GM08714 (cell line): ENCODE results near the gene EEF1AKMT4.

Experiments used
- H3K4me3 ChIP-seq: fragments of 200-500 bp; sonication (Bioruptor generic); 2 replicates; pipeline ENCODE4 v1.5.1; 2014; ENCODE audit warnings: mild to moderate bottlenecking, low read length, inconsistent platforms
- ZNF274 ChIP-seq: IDR thresholded peaks from 2 replicates; pipeline ENCODE4 v1.6.1; 2012; ENCODE audit warnings: mild to moderate bottlenecking, low read depth, low read length

The EEF1AKMT4 gene

DNA sequence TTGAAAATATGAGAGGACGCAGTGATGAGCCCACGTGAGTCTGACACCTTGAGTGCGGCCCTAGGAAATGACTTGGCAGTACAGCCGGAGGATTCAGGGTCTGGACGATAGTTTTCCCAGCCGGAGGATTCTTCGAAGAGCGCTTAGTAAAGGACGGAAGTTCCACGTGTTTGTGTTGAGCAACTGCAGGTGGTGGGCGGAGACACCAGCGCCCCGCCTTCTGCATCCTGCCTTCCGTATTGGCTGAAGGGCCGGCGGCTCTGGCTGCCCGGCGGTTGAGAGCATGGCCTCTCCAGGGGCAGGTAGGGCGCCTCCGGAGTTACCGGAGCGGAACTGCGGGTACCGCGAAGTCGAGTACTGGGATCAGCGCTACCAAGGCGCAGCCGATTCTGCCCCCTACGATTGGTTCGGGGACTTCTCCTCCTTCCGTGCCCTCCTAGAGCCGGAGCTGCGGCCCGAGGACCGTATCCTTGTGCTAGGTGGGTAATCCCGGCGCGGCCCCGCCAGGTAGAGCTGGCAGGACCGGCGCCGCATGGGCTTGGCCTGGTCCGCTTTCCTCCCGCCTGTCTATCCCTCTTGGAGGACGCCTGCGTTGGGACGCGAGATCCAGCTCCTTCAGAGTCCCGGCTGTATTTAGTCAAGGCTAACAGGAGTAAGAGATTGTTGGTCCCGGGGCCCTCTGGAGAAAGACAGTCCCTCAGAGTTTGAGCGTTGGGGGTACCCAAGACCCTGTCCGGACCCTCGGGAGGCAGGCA lies at the start of gene EEF1AKMT4:
Gene EEF1AKMT4 (plus strand): TSS at position 261 of the 755 bp plus-strand sequence. CDS start 23 bp downstream, at position 284.
- H3K4me3 ChIP-seq = peak within 1 kb of the TSS; percentile 98
- no peak for TF ChIP-seq ZNF274

DNA sequence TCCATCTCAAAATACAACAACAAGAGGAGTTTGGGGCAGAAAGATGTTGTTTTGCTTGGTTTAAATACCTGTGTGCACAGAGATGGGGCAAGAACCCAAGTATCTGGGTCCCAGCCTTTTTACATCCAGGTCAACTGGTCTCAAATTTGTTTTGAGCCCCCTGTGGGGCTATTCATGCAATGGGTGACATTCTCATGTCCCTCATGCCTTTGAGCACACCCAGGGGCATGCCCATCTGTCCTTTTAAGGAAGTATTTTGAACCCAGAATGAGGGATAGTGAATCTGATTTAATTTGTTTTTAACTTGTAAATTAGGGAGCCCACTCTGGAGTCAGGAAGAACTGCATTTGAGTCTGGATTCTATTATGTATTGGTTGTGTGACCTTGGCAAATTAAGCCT lies 48.6 kb upstream of the EEF1AKMT4 start:
- no peak for TF ChIP-seq ZNF274

DNA sequence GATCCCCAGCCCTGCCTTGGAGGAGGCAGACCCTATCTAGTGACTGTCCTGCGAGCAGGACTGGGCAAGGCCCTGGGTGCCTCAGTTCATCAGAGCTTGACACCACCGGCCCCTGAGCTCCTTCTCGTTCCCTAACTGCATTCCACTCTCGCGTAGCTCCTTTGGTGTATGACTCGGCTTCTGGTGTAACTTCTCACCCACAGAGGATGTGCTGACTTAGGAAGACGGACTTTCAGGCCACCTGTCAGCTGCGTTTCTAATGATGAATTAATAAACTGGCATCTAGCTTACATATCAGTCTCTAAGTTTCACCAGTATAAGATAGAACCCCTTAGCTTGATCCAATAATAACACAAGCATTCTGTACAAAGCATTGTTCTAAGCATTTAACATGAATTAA lies 45.9 kb upstream of the EEF1AKMT4 start:
- no peak overlapping the region for H3K4me3 ChIP-seq
- TF ChIP-seq ZNF274 = no peak

More for the DNA sequence above, 48.6 kb upstream of the EEF1AKMT4 start:
- H3K4me3 ChIP-seq = no peak overlapping the region

DNA sequence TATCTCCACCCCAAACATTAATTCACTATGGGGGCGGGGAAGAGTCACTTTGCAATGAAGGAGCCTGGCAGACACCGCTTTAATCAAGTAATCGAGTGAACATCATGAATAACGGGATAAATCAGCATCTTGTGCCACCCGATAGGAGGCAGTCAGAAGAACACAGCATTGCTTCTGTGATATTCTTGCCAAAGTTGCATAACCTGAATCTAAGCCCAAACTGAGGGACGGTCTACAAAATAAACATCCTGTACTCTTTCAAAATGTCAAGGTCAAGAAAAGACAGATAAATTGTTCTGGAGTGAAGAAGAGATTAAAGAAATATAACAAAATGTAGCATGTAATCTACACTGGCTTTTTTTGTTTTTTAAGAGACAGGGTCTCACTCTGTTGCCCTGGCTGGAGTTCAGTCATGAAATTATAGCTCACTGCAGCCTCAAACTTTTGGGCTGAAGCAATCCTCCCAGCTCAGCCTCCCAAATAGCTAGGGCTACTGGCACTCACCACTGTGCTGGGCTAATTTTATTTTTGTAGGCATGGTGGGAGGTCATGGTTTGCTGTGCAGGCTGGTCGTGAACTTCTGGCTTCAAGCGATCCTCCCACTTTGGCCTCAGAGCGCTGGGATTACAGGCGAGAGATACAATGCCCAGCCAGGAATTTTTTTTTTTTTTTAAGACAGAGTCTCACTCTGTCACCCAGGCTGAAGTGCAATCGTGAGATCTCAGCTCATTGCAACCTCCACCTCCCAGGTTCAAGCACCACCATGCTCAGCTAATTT lies 40.1 kb upstream of the EEF1AKMT4 start:
- no peak for TF ChIP-seq ZNF274
- no peak overlapping the region for H3K4me3 ChIP-seq

DNA sequence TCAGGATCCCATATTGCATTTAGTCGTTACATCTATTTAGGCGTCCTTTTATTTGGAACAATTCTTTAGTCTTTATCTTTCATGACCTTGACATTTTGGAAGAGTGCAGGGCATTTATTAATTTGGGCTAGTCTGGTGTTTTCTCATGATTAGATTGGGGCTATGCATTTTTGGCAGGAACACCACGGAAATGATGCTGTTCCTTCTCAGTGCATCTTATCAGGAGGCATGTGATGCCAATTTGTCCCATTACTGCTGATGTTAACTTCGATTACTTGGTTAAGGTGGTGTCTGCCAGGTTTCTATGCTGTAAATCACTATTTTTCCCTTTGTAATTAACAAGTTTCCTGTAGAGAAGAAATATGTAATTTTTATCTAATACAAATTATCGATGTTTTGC lies 38.2 kb upstream of the EEF1AKMT4 start:
- TF ChIP-seq ZNF274 = no peak
- no peak overlapping the region for H3K4me3 ChIP-seq

DNA sequence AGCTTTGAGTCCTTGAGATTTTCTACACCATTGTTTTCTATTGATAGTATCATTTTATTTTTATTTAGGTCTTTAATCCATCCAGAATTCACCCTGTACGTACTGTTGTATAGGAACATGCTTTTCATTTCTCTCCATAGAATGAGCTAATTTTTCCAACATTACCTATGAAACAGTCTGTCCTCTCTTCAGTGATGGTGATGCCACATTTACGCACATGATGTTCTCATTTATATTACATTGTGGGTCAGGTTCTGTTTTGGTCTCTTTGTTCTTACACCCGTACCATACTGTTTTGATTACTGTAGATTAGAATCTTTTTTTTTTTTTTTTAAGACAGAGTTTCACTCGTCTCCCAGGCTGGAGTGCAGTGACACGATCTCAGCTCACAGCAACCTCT lies 37.8 kb upstream of the EEF1AKMT4 start:
- H3K4me3 ChIP-seq = no peak overlapping the region
- TF ChIP-seq ZNF274 = no peak

DNA sequence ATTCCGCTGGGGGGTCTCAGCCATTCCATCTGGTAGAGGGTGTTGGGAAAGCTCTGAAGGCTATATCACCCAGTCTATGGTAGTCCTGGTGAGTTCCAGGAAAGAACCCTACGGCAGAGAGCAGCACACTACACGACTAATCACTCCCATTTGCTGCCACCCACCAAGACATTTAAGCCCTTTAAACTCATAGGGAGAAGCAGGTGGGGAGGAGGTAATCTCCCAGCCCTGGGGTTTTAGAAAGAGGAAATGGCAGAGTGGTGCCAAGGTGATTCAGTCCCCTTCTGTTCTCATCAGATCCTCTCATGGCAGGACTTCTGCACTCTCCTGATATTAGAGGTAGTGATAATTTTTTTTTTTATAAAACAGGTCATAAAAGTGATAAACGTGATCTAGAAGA lies 30.7 kb upstream of the EEF1AKMT4 start:
- TF ChIP-seq ZNF274 = no peak
- H3K4me3 ChIP-seq = no peak overlapping the region

DNA sequence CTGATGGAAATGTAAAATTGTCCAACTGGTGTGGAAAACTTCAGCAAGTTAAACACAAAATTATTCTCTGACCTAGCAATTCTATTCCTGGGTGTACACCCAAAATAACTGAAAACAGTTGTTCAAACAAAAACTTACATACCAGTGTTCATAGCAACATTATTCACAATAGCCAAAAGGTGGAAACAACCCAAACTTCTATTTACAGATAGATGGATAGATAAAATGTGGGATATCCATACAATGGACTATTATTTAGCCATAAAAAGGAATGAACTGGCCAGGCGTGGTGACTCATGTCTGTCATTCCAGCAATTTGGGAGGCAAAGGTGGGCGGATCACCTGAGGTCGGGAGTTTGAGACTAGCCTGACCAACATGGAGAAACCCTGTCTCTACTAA lies 27.0 kb upstream of the EEF1AKMT4 start:
- H3K4me3 ChIP-seq = no peak overlapping the region
- TF ChIP-seq ZNF274 = no peak

DNA sequence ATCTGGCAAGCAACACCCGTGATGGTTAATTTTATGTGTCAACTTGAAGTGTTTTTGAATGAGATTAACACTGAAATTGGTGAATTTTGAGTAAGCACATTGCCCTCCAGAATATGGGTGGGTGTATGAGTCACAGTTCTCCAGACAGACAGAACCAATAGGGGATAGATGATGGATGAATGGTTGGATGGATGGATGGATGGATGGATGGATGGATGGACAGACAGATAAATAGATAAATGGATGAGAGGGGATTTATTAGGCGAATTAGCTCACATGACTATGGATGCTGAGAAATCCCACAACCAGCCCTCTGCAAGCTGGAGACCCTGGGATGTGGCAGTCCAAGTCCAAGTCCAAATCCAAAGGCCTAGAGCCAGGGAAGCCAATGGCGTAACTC lies 25.5 kb upstream of the EEF1AKMT4 start:
- no peak for TF ChIP-seq ZNF274

DNA sequence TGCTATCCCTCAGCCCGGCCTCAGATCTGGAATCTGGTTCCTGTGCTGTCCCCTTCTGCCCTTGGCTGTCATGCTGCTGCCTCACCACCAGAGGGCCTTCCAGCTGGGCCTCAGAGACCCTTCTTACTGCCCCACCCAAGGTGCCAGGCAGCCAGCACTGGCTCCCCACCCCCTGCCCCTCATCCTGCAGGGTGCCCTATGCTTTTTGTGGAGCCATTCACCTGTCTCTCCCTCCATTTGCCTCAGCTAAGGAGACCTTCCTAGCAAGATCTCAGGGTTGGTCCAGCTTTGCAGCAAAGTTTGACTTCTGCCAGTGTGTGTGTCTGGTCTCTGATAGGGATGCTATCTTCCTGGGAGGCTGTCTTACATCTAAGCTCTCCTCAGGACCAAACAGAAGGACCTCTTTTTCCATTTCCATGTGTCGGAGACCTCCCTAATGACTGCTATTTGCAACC lies 22.0 kb upstream of the EEF1AKMT4 start:
- no peak for TF ChIP-seq ZNF274
- no peak overlapping the region for H3K4me3 ChIP-seq

More for the DNA sequence above, 25.5 kb upstream of the EEF1AKMT4 start:
- no peak overlapping the region for H3K4me3 ChIP-seq

DNA sequence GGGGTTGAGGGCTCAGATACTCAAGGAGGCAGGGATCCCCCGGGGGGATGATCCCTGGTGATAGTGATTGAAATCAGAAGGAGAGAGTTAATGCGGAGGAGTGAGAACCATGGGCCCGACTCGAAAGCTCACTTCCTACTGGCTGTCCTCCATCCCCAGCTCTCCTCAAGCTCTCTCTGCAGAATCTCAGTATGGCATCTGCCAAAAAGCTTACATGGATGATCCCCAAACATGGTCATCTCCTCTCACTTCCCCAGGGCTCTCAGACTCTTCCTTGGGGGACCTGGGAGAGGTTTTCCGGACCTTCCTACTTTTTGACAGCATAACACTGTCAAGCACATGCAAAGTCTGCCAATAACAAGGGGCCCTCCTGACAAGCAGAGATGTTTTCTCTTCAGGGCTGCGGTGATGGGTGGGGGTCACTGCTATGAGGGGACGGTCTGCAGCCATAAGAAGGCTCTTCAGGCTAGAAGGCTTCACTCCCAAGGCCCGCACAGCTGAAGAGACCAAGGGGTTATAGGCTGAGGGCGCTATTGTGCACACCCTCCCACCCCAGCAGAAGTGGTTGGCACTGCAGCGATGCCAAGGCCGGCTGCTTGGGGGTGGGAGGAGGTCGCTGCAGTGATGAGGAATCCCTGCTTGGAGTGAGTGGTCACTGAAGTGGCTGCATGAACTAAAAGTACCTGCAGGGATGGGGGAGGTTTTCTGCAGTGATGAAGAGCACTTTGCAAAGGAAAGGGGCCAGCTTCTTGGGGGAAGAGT lies 20.9 kb upstream of the EEF1AKMT4 start:
- TF ChIP-seq ZNF274 = no peak
- H3K4me3 ChIP-seq = no peak overlapping the region

DNA sequence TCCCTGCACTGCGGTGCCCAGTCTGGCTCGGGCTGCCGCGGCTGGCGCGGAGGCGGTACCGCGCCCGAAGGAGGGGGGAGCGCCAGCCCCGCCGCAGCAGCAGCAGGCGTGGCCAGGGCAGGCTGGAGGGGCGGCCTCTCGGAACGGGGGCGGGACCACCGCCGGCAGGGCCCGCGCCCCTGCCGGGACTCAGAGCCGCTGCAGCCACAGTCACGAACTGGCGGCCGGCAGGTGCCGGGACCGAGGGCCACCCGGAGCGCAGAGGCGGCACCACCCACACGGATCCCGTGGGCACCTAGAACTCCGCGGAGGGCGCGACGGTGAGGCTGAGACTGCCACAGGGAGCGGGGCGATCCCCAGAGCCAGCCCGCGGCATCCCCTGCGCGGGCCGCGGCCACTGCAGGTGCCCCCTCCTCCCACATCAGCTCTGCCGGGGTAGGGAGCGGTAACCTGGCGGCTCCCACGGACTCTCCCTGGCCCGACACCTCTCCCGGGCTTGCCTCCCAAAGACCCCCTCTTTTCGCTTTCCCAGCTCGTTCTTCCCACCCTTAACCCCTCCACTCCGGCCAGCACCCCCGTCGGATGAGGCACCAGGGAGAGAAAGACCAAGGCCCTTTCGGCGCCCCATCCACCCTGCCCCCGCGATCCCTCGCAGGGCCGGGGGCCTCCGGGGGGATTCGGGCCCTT lies 19.9 kb upstream of the EEF1AKMT4 start, which contains the start of gene VWA5B2:
Gene VWA5B2 (plus strand): TSS at position 192 of the 687 bp plus-strand sequence. CDS start 944 bp downstream, outside the sequence.
- H3K4me3 ChIP-seq = peak within 1 kb of the TSS; percentile 41; the same call in 1 of the 2 replicates
- TF ChIP-seq ZNF274 = no peak

DNA sequence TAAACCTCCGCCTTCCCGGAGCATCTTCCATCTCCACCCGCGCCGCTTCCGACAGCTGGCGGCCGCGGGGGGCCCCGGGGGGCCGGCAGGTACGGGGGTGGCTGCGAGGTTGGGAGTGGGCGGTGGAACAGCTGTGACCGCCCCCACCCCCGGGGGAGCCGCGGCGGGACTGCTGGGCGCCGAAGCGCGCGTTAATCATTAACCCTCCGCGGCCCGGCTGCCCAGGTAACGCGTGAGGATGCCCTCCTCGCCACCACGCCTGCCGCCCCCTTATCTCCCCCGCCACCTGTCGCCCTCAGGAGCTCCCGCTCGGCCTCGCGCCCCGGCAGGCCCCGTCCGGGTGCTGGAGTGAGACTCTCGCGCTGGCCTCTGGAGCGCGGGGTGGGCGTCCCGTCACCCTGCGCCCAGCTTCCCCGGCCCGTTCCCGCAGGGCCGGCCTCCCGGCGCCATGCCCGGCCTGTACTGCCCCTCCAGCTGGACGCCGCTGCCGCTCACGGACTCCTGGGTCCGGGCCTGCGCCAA lies 19.3 kb upstream of the EEF1AKMT4 start:
- TF ChIP-seq ZNF274 = no peak
- H3K4me3 ChIP-seq = peak overlapping the region; percentile 41; the same call in 1 of the 2 replicates
